IMR-90 (cell line): Measurements from ENCODE around the gene LMO1. TPM values are rescaled to one million over a fixed set of nuclear protein-coding genes. Genes with fewer than 3 reads are reported as not detected.
A peak's percentile ranks its signal among the peaks of the same experiment; 100 is the strongest.

Source experiments
- ATAC-seq: fragments of 200-7000 bp; cut with Tn5 transposase; 2 replicates; pipeline ENCODE4 v1.9.1; 2020; ENCODE audit warnings: low read depth, mild to moderate bottlenecking, moderate library complexity
- BruUV-seq: library from RNA; stranded (reverse); fragments of 400-500 nt; replicated peaks from 2 replicates; lab custom pipeline; 2021; lab: Mats Ljungman, UMichigan
- CTCF ChIA-PET: fragments of 300-600 bp; formaldehyde crosslinking; extraction: SDS; loops from one replicate; lab custom pipeline; 2021; ENCODE audit warnings: antibody characterized with exemption; lab: Yijun Ruan, JAX
- POLR2A ChIA-PET: fragments of 300-600 bp; sonication (Branson Sonifier 250); formaldehyde crosslinking; loops from one replicate; lab custom pipeline; 2022; ENCODE audit warnings: antibody characterized with exemption; ENCODE audit not compliant: unreplicated experiment; lab: Charles Lee
- DNase-seq: peaks from one replicate; pipeline ENCODE4 v3.0.0; 2013
- H2AFZ ChIP-seq: replicated peaks from 2 replicates; pipeline ENCODE3; 2013; ENCODE audit warnings: low read length, mild to moderate bottlenecking; ENCODE audit not compliant: poor library complexity
- H2AK5ac ChIP-seq: 2 replicates; pipeline ENCODE4 v1.6.1; 2013; ENCODE audit warnings: low read depth, low read length, inconsistent platforms
- H2AK9ac ChIP-seq: replicated peaks from 2 replicates; pipeline ENCODE3; 2013; ENCODE audit warnings: mild to moderate bottlenecking, low read depth, low read length, moderate library complexity; ENCODE audit not compliant: poor library complexity
- H2BK120ac ChIP-seq: 2 replicates; pipeline ENCODE4 v1.6.1; 2013; ENCODE audit warnings: low read depth, low read length, inconsistent platforms
- H2BK15ac ChIP-seq: 3 replicates; pipeline ENCODE4 v1.6.1; 2013; ENCODE audit warnings: low read depth, low read length, inconsistent platforms
- H2BK20ac ChIP-seq: 2 replicates; pipeline ENCODE4 v1.6.1; 2013; ENCODE audit warnings: low read depth, mild to moderate bottlenecking, inconsistent platforms, low read length, moderate library complexity
- H2BK5ac ChIP-seq: 2 replicates; pipeline ENCODE4 v1.6.1; 2013; ENCODE audit warnings: mild to moderate bottlenecking, low read depth, low read length, inconsistent platforms; ENCODE audit not compliant: poor library complexity, severe bottlenecking
- H3K14ac ChIP-seq: replicated peaks from 2 replicates; pipeline ENCODE4 v1.6.1; 2013; ENCODE audit warnings: low read depth, low read length, inconsistent platforms
- H3K18ac ChIP-seq: 2 replicates; pipeline ENCODE4 v1.6.1; 2013; ENCODE audit warnings: low read depth, low read length, control low read depth
- H3K23ac ChIP-seq: 2 replicates; pipeline ENCODE4 v1.6.1; 2013; ENCODE audit warnings: low read depth, low read length, inconsistent platforms
- H3K27ac ChIP-seq: 2 replicates; pipeline ENCODE4 v1.5.1; 2013; ENCODE audit warnings: mild to moderate bottlenecking, control low read depth, low read length; ENCODE audit not compliant: insufficient read depth
- H3K27me3 ChIP-seq: 2 replicates; pipeline ENCODE4 v1.6.1; 2013; ENCODE audit warnings: low read length; ENCODE audit not compliant: control insufficient read depth, insufficient read depth
- H3K36me3 ChIP-seq: 2 replicates; pipeline ENCODE4 v1.6.1; 2013; ENCODE audit warnings: low read length, mixed read lengths; ENCODE audit not compliant: control insufficient read depth, insufficient read depth
- H3K4ac ChIP-seq: 2 replicates; pipeline ENCODE4 v1.6.1; 2013; ENCODE audit warnings: low read depth, low read length, inconsistent platforms
- H3K4me1 ChIP-seq: 2 replicates; pipeline ENCODE4 v1.6.1; 2013; ENCODE audit warnings: low read length, mixed read lengths; ENCODE audit not compliant: control insufficient read depth, insufficient read depth
- H3K4me2 ChIP-seq: 2 replicates; pipeline ENCODE4 v1.6.1; 2013; ENCODE audit warnings: low read depth, mild to moderate bottlenecking, control low read depth, low read length, moderate library complexity
- H3K4me3 ChIP-seq: 2 replicates; pipeline ENCODE4 v1.5.1; 2013; ENCODE audit warnings: low read depth, mild to moderate bottlenecking, control low read depth, low read length, moderate library complexity; ENCODE audit not compliant: insufficient read depth
- H3K56ac ChIP-seq: 2 replicates; pipeline ENCODE4 v1.6.1; 2013; ENCODE audit warnings: low read length, inconsistent platforms; ENCODE audit not compliant: insufficient read depth; ENCODE audit errors: extremely low read depth
- H3K79me1 ChIP-seq, 2 experiments: 2 replicates each; pipeline ENCODE4 v1.6.1; 2013; ENCODE audit warnings: low read length in 2 of 2, inconsistent platforms in 1 of 2, low read depth in 1 of 2
- H3K9ac ChIP-seq: 2 replicates; pipeline ENCODE4 v1.6.1; 2013; ENCODE audit warnings: low read depth, low read length, control low read depth
- H3K9me1 ChIP-seq: 2 replicates; pipeline ENCODE4 v1.6.1; 2013; ENCODE audit warnings: low read length, inconsistent platforms; ENCODE audit not compliant: insufficient read depth
- H3K9me3 ChIP-seq: 2 replicates; pipeline ENCODE4 v1.6.1; 2013; ENCODE audit warnings: low read length; ENCODE audit not compliant: control insufficient read depth, insufficient read depth
- H4K20me1 ChIP-seq: 2 replicates; pipeline ENCODE4 v1.6.1; 2013; ENCODE audit warnings: low read length, inconsistent platforms; ENCODE audit not compliant: insufficient read depth
- H4K5ac ChIP-seq: 2 replicates; pipeline ENCODE4 v1.6.1; 2013; ENCODE audit warnings: mild to moderate bottlenecking, low read depth, low read length, control low read depth
- H4K8ac ChIP-seq, 2 experiments: 2 replicates each; pipeline ENCODE4 v1.6.1; 2013; ENCODE audit warnings: low read depth in 2 of 2, low read length in 2 of 2, control low read depth in 1 of 2, inconsistent platforms in 1 of 2
- H4K91ac ChIP-seq: 2 replicates; pipeline ENCODE4 v1.6.1; 2013; ENCODE audit warnings: low read depth, low read length, inconsistent platforms; ENCODE audit not compliant: insufficient read depth
- MAFK ChIP-seq: IDR thresholded peaks from 2 replicates; pipeline ENCODE4 v1.6.1; 2012; ENCODE audit warnings: low read depth, low read length, improper control_type of control experiment
- MAZ ChIP-seq: IDR thresholded peaks from 2 replicates; pipeline ENCODE4 v1.6.1; 2012; ENCODE audit warnings: low read depth, mild to moderate bottlenecking, low read length, improper control_type of control experiment, moderate library complexity, borderline replicate concordance
- NFE2L2 ChIP-seq: fragments of 150-350 bp; IDR thresholded peaks from 2 replicates; pipeline ENCODE4 v1.6.1; 2016; ENCODE audit warnings: low read depth, mild to moderate bottlenecking, low read length
- RFX5 ChIP-seq: IDR thresholded peaks from 2 replicates; pipeline ENCODE4 v1.8.0; 2012; ENCODE audit warnings: low read depth, mild to moderate bottlenecking, low read length, moderate library complexity
- WGBS, 2 experiments: methylation state at CpG; one replicate each; pipeline versions ENCODE4 v1.1.5 to v1.1.7; 2013; ENCODE audit warnings: missing lambda C conversion rate in 2 of 2; ENCODE audit not compliant: insufficient read length in 1 of 2; ENCODE audit errors: extremely low coverage in 2 of 2; 5-methylcytosine and 5-hydroxymethylcytosine counted together
- dilution Hi-C: fragments of 300-500 bp; cut with HindIII; formaldehyde crosslinking; loops from one replicate; pipeline ENCODE4 v1.14.3; 2018; ENCODE audit warnings: low sequenced_read_pairs; ENCODE audit not compliant: unreplicated experiment
- in situ Hi-C: fragments of 300-500 bp; cut with MboI; formaldehyde crosslinking; loops from 3 replicates; pipeline ENCODE4 v1.14.3; 2019; ENCODE audit warnings: low sequenced_read_pairs, inconsistent platforms, mixed read lengths
- intact Hi-C: fragments of 100-400 bp; cut with micrococcal nuclease; formaldehyde crosslinking; loops from 2 replicates; pipeline ENCODE4 v1.10.0; 2022
- polyA plus RNA-seq, 3 experiments: library from polyadenylated mRNA; depleted of rRNA; stranded (reverse); fragments of >200 nt; gene quantifications; 2 replicates each; pipeline ENCODE4 v1.2.3, GENCODE V29; 2012; ENCODE audit warnings: low replicate concordance in 1 of 3
- total RNA-seq: library from RNA; depleted of rRNA; stranded (reverse); fragments of >200 nt; gene quantifications from 2 replicates; pipeline ENCODE4 v1.2.3, GENCODE V29; 2012

LMO1 gene
- total and polyA plus RNA-seq, 2 of the 4 experiments (the other 2 are of a cell fraction): not detected

- H3K9me3 ChIP-seq: no peaks in the 10 kb centered on the region
- H2AFZ ChIP-seq: peak overlapping the region; percentile 17
- intact Hi-C loops (no loop called here), dilution Hi-C loops (no loop called here), in situ Hi-C loops (no loop called here)
- no peak overlapping the region for H4K8ac ChIP-seq
- no peak overlapping the region for H3K18ac ChIP-seq
- H3K14ac ChIP-seq: no peak overlapping the region
- no peak overlapping the region for H3K27ac ChIP-seq
- no TSS peak for BruUV-seq
- H3K23ac ChIP-seq: no peak overlapping the region
- H3K4ac ChIP-seq: no peak overlapping the region
- H3K79me1 ChIP-seq: no peaks in the 10 kb centered on the region
- no peak overlapping the region for H4K5ac ChIP-seq
- ATAC-seq (no peak), DNase-seq (no peak)
- H3K9me1 ChIP-seq: no peaks in the 10 kb centered on the region
- ChIA-PET POLR2A (no interaction called here), CTCF (no interaction called here)
- H4K20me1 ChIP-seq: no peaks in the 10 kb centered on the region
- H3K27me3 ChIP-seq: peaks cover 86% of the 10 kb centered on the region
- no peak overlapping the region for H4K91ac ChIP-seq
- H3K56ac ChIP-seq: no peak overlapping the region
- no peak overlapping the region for H2AK9ac ChIP-seq
- H2AK5ac ChIP-seq: no peak overlapping the region
- H3K4me1 ChIP-seq: no peaks in the 10 kb centered on the region; the same call in 1 of the 2 replicates
- H2BK120ac ChIP-seq: no peak overlapping the region
- no peak overlapping the region for H3K9ac ChIP-seq
- WGBS, 2 experiments: no CpG with 5 or more reads among the region's 11 CpGs
- H2BK5ac ChIP-seq: no peak overlapping the region
- H3K4me2 ChIP-seq: no peak overlapping the region
- H3K4me3 ChIP-seq: no peak overlapping the region
- no peak overlapping the region for H2BK20ac ChIP-seq
- TF ChIP-seq MAFK: peak; percentile 80
- no peak for TF ChIP-seq NFE2L2
- TF ChIP-seq MAZ: no peak
- TF ChIP-seq RFX5: no peak
- H3K36me3 ChIP-seq: no peaks in the 10 kb centered on the region
- H2BK15ac ChIP-seq: no peak overlapping the region
Measured at GRCh38 chr11:8266246-8267241, 2.9 kb upstream of the LMO1 start.
